Measurements from ENCODE around the gene PPM1H. TPM values are rescaled to one million over a fixed set of nuclear protein-coding genes. Genes with fewer than 3 reads are reported as not detected.

The PPM1H gene
- total RNA-seq, 1 experiment from 2014 or later, result 37.1 TPM

DNA sequence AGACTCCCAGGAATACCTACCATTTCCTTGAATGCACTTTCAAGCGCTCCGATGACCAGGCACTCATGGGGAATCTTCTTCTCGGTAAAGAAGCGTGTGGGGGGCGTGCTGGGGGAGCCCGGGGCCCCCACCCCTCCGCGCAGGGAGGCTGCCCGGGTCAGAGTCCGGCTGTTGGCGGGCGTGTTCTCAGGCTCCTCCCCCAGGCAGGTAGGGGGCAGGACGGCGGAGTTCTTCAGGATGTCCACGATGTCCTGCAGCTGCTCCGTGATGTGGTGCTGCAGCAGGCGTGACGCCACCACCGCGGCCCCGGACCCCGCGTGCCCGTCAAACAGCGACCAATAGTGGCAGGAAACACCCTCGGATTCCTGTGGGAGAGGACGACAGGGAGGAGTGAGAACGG, 133.2 kb downstream of the PPM1H start (continued):
- TF ChIP-seq, protein P1, sequence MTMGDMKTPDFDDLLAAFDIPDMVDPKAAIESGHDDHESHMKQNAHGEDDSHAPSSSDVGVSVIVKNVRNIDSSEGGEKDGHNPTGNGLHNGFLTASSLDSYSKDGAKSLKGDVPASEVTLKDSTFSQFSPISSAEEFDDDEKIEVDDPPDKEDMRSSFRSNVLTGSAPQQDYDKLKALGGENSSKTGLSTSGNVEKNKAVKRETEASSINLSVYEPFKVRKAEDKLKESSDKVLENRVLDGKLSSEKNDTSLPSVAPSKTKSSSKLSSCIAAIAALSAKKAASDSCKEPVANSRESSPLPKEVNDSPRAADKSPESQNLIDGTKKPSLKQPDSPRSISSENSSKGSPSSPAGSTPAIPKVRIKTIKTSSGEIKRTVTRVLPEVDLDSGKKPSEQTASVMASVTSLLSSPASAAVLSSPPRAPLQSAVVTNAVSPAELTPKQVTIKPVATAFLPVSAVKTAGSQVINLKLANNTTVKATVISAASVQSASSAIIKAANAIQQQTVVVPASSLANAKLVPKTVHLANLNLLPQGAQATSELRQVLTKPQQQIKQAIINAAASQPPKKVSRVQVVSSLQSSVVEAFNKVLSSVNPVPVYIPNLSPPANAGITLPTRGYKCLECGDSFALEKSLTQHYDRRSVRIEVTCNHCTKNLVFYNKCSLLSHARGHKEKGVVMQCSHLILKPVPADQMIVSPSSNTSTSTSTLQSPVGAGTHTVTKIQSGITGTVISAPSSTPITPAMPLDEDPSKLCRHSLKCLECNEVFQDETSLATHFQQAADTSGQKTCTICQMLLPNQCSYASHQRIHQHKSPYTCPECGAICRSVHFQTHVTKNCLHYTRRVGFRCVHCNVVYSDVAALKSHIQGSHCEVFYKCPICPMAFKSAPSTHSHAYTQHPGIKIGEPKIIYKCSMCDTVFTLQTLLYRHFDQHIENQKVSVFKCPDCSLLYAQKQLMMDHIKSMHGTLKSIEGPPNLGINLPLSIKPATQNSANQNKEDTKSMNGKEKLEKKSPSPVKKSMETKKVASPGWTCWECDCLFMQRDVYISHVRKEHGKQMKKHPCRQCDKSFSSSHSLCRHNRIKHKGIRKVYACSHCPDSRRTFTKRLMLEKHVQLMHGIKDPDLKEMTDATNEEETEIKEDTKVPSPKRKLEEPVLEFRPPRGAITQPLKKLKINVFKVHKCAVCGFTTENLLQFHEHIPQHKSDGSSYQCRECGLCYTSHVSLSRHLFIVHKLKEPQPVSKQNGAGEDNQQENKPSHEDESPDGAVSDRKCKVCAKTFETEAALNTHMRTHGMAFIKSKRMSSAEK (CRISPR knock-in tag; IDR thresholded peaks at IDR 0.05; ENCODE audit: borderline replicate concordance), result no peak
- TF ChIP-seq ZNF219 (CRISPR knock-in tag; IDR thresholded peaks at IDR 0.05; ENCODE audit: borderline replicate concordance) (no peak), ZNF138 (CRISPR knock-in tag; conservative IDR thresholded peaks at IDR 0.05) (no peak), NR2C2 (CRISPR knock-in tag; IDR thresholded peaks at IDR 0.05) (no peak), IRF2 (CRISPR knock-in tag; IDR thresholded peaks at IDR 0.05; ENCODE audit: borderline replicate concordance, low read depth) (no peak), NR1H2 (CRISPR knock-in tag; IDR thresholded peaks at IDR 0.05) (no peak)
- TF ChIP-seq, protein P2, sequence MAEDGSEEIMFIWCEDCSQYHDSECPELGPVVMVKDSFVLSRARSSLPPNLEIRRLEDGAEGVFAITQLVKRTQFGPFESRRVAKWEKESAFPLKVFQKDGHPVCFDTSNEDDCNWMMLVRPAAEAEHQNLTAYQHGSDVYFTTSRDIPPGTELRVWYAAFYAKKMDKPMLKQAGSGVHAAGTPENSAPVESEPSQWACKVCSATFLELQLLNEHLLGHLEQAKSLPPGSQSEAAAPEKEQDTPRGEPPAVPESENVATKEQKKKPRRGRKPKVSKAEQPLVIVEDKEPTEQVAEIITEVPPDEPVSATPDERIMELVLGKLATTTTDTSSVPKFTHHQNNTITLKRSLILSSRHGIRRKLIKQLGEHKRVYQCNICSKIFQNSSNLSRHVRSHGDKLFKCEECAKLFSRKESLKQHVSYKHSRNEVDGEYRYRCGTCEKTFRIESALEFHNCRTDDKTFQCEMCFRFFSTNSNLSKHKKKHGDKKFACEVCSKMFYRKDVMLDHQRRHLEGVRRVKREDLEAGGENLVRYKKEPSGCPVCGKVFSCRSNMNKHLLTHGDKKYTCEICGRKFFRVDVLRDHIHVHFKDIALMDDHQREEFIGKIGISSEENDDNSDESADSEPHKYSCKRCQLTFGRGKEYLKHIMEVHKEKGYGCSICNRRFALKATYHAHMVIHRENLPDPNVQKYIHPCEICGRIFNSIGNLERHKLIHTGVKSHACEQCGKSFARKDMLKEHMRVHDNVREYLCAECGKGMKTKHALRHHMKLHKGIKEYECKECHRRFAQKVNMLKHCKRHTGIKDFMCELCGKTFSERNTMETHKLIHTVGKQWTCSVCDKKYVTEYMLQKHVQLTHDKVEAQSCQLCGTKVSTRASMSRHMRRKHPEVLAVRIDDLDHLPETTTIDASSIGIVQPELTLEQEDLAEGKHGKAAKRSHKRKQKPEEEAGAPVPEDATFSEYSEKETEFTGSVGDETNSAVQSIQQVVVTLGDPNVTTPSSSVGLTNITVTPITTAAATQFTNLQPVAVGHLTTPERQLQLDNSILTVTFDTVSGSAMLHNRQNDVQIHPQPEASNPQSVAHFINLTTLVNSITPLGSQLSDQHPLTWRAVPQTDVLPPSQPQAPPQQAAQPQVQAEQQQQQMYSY (CRISPR knock-in tag; IDR thresholded peaks at IDR 0.05), result no peak
- TF ChIP-seq, protein P3, sequence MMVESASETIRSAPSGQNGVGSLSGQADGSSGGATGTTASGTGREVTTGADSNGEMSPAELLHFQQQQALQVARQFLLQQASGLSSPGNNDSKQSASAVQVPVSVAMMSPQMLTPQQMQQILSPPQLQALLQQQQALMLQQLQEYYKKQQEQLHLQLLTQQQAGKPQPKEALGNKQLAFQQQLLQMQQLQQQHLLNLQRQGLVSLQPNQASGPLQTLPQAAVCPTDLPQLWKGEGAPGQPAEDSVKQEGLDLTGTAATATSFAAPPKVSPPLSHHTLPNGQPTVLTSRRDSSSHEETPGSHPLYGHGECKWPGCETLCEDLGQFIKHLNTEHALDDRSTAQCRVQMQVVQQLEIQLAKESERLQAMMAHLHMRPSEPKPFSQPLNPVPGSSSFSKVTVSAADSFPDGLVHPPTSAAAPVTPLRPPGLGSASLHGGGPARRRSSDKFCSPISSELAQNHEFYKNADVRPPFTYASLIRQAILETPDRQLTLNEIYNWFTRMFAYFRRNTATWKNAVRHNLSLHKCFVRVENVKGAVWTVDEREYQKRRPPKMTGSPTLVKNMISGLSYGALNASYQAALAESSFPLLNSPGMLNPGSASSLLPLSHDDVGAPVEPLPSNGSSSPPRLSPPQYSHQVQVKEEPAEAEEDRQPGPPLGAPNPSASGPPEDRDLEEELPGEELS (CRISPR knock-in tag; IDR thresholded peaks at IDR 0.05), result no peak
- TF ChIP-seq, protein P4, sequence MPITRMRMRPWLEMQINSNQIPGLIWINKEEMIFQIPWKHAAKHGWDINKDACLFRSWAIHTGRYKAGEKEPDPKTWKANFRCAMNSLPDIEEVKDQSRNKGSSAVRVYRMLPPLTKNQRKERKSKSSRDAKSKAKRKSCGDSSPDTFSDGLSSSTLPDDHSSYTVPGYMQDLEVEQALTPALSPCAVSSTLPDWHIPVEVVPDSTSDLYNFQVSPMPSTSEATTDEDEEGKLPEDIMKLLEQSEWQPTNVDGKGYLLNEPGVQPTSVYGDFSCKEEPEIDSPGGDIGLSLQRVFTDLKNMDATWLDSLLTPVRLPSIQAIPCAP (CRISPR knock-in tag; IDR thresholded peaks at IDR 0.05), result no peak
- TF ChIP-seq, protein P5, sequence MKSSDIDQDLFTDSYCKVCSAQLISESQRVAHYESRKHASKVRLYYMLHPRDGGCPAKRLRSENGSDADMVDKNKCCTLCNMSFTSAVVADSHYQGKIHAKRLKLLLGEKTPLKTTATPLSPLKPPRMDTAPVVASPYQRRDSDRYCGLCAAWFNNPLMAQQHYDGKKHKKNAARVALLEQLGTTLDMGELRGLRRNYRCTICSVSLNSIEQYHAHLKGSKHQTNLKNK (CRISPR knock-in tag; IDR thresholded peaks at IDR 0.05), result no peak

DNA sequence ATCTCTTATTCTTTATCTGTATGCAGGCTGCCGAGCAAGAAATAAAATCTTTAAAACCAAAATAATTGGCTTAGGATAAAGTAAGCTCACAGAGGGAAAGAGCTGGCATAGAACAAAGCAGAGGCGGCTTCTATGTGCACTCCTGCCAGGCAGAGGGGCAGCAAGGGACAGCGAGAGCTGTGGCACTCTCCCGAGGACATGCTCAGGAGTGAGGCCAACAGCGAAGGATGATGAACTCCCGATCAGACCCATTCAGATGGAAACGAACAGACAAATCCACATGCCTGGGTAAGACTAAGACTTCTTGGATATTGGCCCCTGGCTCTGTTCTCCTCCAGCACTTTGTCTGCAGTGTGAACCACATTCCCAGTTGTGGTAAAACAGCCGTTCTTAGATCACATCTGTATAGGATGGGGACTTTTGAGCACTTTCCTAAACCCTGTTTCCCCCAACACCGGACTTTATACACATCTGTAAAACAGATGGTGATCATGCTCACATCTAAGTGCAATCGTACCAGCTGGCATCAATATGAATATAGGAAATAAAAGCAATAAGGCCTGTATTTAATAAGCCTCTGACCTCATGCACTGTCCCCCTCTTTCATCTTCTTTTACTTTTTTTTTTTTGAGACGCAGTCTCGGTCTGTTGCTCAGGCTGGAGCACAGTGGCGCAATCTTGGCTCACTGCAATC, 134.1 kb downstream of the PPM1H start:
- Mint-ChIP-seq H3K4me1 (peaks cover 23% of the 10 kb centered on the region), H3K27me3 (ENCODE audit: low read depth) (no peaks in the 10 kb centered on the region), H3K36me3 (no peaks in the 10 kb centered on the region), H3K4me3 (no peak overlapping the region), H3K27ac (peak overlapping the region; percentile 21; the same call in 1 of the 2 replicates), H3K9me3 (no peaks in the 10 kb centered on the region)
- DNase-seq (ENCODE audit: low spot score) (no peak), ATAC-seq (no peak)
- ChIA-PET CTCF (interaction anchor here (0.6 to 8.9 kb wide), 5 partner anchors 13 to 268 kb away, joined by 3 to 93 read pairs (median 12); no protein-coding TSS in a partner anchor), POLR2A (no interaction called here)
- no peak for TF ChIP-seq ZNF219 (CRISPR knock-in tag; IDR thresholded peaks at IDR 0.05; ENCODE audit: borderline replicate concordance)
- no peak for TF ChIP-seq ZNF317 (CRISPR knock-in tag; IDR thresholded peaks at IDR 0.05; ENCODE audit: borderline replicate concordance, low read depth)
- TF ChIP-seq SP1 (CRISPR knock-in tag; conservative IDR thresholded peaks at IDR 0.05), result no peak
- TF ChIP-seq ZNF263 (CRISPR knock-in tag; IDR thresholded peaks at IDR 0.05; ENCODE audit: low read depth), result no peak
- TF ChIP-seq, protein P6, sequence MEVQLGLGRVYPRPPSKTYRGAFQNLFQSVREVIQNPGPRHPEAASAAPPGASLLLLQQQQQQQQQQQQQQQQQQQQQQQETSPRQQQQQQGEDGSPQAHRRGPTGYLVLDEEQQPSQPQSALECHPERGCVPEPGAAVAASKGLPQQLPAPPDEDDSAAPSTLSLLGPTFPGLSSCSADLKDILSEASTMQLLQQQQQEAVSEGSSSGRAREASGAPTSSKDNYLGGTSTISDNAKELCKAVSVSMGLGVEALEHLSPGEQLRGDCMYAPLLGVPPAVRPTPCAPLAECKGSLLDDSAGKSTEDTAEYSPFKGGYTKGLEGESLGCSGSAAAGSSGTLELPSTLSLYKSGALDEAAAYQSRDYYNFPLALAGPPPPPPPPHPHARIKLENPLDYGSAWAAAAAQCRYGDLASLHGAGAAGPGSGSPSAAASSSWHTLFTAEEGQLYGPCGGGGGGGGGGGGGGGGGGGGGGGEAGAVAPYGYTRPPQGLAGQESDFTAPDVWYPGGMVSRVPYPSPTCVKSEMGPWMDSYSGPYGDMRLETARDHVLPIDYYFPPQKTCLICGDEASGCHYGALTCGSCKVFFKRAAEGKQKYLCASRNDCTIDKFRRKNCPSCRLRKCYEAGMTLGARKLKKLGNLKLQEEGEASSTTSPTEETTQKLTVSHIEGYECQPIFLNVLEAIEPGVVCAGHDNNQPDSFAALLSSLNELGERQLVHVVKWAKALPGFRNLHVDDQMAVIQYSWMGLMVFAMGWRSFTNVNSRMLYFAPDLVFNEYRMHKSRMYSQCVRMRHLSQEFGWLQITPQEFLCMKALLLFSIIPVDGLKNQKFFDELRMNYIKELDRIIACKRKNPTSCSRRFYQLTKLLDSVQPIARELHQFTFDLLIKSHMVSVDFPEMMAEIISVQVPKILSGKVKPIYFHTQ (CRISPR knock-in tag; IDR thresholded peaks at IDR 0.05), result no peak
- TF ChIP-seq ZNF138 (CRISPR knock-in tag; conservative IDR thresholded peaks at IDR 0.05), result no peak
- TF ChIP-seq, protein P7, sequence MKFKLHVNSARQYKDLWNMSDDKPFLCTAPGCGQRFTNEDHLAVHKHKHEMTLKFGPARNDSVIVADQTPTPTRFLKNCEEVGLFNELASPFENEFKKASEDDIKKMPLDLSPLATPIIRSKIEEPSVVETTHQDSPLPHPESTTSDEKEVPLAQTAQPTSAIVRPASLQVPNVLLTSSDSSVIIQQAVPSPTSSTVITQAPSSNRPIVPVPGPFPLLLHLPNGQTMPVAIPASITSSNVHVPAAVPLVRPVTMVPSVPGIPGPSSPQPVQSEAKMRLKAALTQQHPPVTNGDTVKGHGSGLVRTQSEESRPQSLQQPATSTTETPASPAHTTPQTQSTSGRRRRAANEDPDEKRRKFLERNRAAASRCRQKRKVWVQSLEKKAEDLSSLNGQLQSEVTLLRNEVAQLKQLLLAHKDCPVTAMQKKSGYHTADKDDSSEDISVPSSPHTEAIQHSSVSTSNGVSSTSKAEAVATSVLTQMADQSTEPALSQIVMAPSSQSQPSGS (CRISPR knock-in tag; IDR thresholded peaks at IDR 0.05; ENCODE audit: borderline replicate concordance, low read depth), result no peak
- TF ChIP-seq, protein P8, sequence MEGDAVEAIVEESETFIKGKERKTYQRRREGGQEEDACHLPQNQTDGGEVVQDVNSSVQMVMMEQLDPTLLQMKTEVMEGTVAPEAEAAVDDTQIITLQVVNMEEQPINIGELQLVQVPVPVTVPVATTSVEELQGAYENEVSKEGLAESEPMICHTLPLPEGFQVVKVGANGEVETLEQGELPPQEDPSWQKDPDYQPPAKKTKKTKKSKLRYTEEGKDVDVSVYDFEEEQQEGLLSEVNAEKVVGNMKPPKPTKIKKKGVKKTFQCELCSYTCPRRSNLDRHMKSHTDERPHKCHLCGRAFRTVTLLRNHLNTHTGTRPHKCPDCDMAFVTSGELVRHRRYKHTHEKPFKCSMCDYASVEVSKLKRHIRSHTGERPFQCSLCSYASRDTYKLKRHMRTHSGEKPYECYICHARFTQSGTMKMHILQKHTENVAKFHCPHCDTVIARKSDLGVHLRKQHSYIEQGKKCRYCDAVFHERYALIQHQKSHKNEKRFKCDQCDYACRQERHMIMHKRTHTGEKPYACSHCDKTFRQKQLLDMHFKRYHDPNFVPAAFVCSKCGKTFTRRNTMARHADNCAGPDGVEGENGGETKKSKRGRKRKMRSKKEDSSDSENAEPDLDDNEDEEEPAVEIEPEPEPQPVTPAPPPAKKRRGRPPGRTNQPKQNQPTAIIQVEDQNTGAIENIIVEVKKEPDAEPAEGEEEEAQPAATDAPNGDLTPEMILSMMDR (IDR thresholded peaks at IDR 0.05), result no peak
- no peak for TF ChIP-seq HMGA2 (CRISPR knock-in tag; IDR thresholded peaks at IDR 0.05)

Measured in WTC11 (cell line).